HepG2 (cell line): ENCODE results near the gene BOD1. TPM values are rescaled to one million over a fixed set of nuclear protein-coding genes. Genes with fewer than 3 reads are reported as not detected.

Experiments used
- ATAC-seq: fragments of 200-7000 bp; cut with Tn5 transposase; 3 replicates; pipeline ENCODE4 v1.9.1; 2020; ENCODE audit warnings: mild to moderate bottlenecking, moderate library complexity
- BruUV-seq: library from RNA; stranded (reverse); fragments of 400-500 nt; replicated peaks from 2 replicates; lab custom pipeline; 2021; lab: Mats Ljungman, UMichigan
- CTCF ChIA-PET: fragments of 300-600 bp; formaldehyde crosslinking; extraction: SDS; loops from one replicate; lab custom pipeline; 2021; ENCODE audit warnings: low total read pairs, inconsistent platforms, low intra/inter-chr PET ratio; lab: Yijun Ruan, JAX
- POLR2A ChIA-PET: fragments of 350-600 bp; sonication (Branson Sonifier 250); formaldehyde crosslinking; loops from one replicate; lab custom pipeline; 2020; ENCODE audit warnings: antibody characterized with exemption, inconsistent platforms; lab: Yijun Ruan, JAX
- DNase-seq: peaks from one replicate; pipeline ENCODE4 v3.0.0-alpha.2; 2015; ENCODE audit warnings: low spot score
- FAIRE-seq: peaks from 3 replicates; lab custom pipeline; 2011; peaks lifted over from hg19 to GRCh38; lab: Jason Lieb, UNC
- H2AFZ ChIP-seq: one replicate; pipeline ENCODE4 v1.6.1; 2011; ENCODE audit warnings: low read length, inconsistent platforms
- H3K27ac ChIP-seq: fragments of 300-600 bp; 3 replicates; pipeline ENCODE4 v1.8.0; 2011; ENCODE audit warnings: mixed run types, mild to moderate bottlenecking, mixed read lengths, low read length, inconsistent platforms; ENCODE audit not compliant: insufficient read depth; ENCODE audit errors: extremely low read length
- H3K27me3 ChIP-seq, 2 experiments: fragments of 200-600 bp in 1 of 2; 2 replicates in 1 of 2; 3 replicates in 1 of 2; pipeline versions ENCODE4 v1.6.0 to v1.8.0; 2011; ENCODE audit warnings: low read length in 2 of 2, mild to moderate bottlenecking in 2 of 2, moderate library complexity in 2 of 2, inconsistent platforms in 1 of 2; ENCODE audit not compliant: insufficient read depth in 2 of 2, control insufficient read depth in 1 of 2
- H3K36me3 ChIP-seq, 2 experiments: fragments of 200-600 bp in 1 of 2; replicated peaks in 1 of 2; 2 replicates in 1 of 2; 3 replicates in 1 of 2; pipeline versions ENCODE4 v1.5.1 to v1.8.0; 2011; ENCODE audit warnings: low read length in 2 of 2, inconsistent platforms in 1 of 2; ENCODE audit not compliant: insufficient read depth in 2 of 2, control insufficient read depth in 1 of 2
- H3K4me1 ChIP-seq: 2 replicates; pipeline ENCODE4 v1.5.1; 2012; ENCODE audit warnings: low read length, inconsistent platforms; ENCODE audit not compliant: insufficient read depth
- H3K4me2 ChIP-seq: 2 replicates; pipeline ENCODE4 v1.6.0; 2011; ENCODE audit warnings: low read depth, low read length, inconsistent platforms
- H3K4me3 ChIP-seq, 3 experiments: fragments of 200-600 bp in 1 of 3; sonication (generic), shearing (Covaris generic) in 1 of 3; replicated peaks in 1 of 3; 2 replicates each; pipeline ENCODE4 v1.5.1; 2011 to 2016; ENCODE audit warnings: low read length in 3 of 3, inconsistent platforms in 2 of 3, low read depth in 2 of 3, mild to moderate bottlenecking in 2 of 3, control low read depth in 1 of 3, mixed read lengths in 1 of 3; ENCODE audit not compliant: insufficient read depth in 1 of 3
- H3K79me2 ChIP-seq: one replicate; pipeline ENCODE4 v1.6.1; 2011; ENCODE audit warnings: low read length, inconsistent platforms; ENCODE audit not compliant: insufficient read depth
- H3K9ac ChIP-seq: 2 replicates; pipeline ENCODE4 v1.6.0; 2011; ENCODE audit warnings: mild to moderate bottlenecking, low read depth, low read length, inconsistent platforms; ENCODE audit not compliant: insufficient read depth
- H3K9me3 ChIP-seq: 2 replicates; pipeline ENCODE4 v1.5.1; 2012; ENCODE audit warnings: mild to moderate bottlenecking, low read length
- H4K20me1 ChIP-seq: 2 replicates; pipeline ENCODE4 v1.6.0; 2011; ENCODE audit warnings: inconsistent platforms, mild to moderate bottlenecking, low read length, moderate library complexity; ENCODE audit not compliant: insufficient read depth
- CBX5 ChIP-seq: sonication (generic); formaldehyde crosslinking; IDR thresholded peaks from 2 replicates; pipeline ENCODE4 v1.4.0; 2020; ENCODE audit warnings: missing genetic modification reagents, borderline replicate concordance
- DR1 ChIP-seq: sonication (generic); formaldehyde crosslinking; IDR thresholded peaks from 2 replicates; pipeline ENCODE4 v1.8.0; 2021; ENCODE audit warnings: mild to moderate bottlenecking, missing genetic modification reagents, inconsistent platforms
- NFE2L1 ChIP-seq: sonication (generic); formaldehyde crosslinking; IDR thresholded peaks from 2 replicates; pipeline ENCODE4 v1.4.0; 2020; ENCODE audit warnings: missing genetic modification reagents, mild to moderate bottlenecking, borderline replicate concordance
- SETDB1 ChIP-seq: sonication (generic); formaldehyde crosslinking; IDR thresholded peaks from 2 replicates; pipeline ENCODE4 v1.5.1; 2020; ENCODE audit warnings: missing genetic modification reagents, mild to moderate bottlenecking, borderline replicate concordance
- TOPORS ChIP-seq: sonication (generic); formaldehyde crosslinking; IDR thresholded peaks from 2 replicates; pipeline ENCODE4 v1.8.0; 2023; ENCODE audit warnings: mild to moderate bottlenecking, missing genetic modification reagents
- ZNF713 ChIP-seq: sonication (generic); formaldehyde crosslinking; IDR thresholded peaks from 2 replicates; pipeline ENCODE4 v1.4.0; 2020; ENCODE audit warnings: mild to moderate bottlenecking, missing genetic modification reagents
- ZZZ3 ChIP-seq: sonication (generic); formaldehyde crosslinking; IDR thresholded peaks from 2 replicates; pipeline ENCODE4 v1.4.0; 2020; ENCODE audit warnings: missing genetic modification reagents, mild to moderate bottlenecking, borderline replicate concordance
- WGBS: methylation state at CpG from one replicate; pipeline ENCODE4 v1.1.6; 2017; ENCODE audit warnings: low lambda C conversion rate; 5-methylcytosine and 5-hydroxymethylcytosine counted together
- in situ Hi-C: cut with HindIII; loops from 2 replicates; pipeline ENCODE4 v1.10.0; 2017; ENCODE audit warnings: low pct_unique_long_range_greater_than_20kb; ENCODE audit not compliant: extremely low pct_ligation_motif_present
- intact Hi-C: fragments of 100-400 bp; cut with micrococcal nuclease; formaldehyde crosslinking; loops from one replicate; pipeline ENCODE4 v1.10.0; 2022; ENCODE audit not compliant: unreplicated experiment
- polyA plus RNA-seq, 8 experiments: library from polyadenylated mRNA; depleted of rRNA in 3 of 8; stranded (reverse) in 7 of 8; unstranded in 1 of 8; fragments of >200 nt; fragmentation: Illumina TruSeq in 4 of 8; extraction: Trizol in 4 of 8; gene quantifications; 2 replicates each; pipeline versions ENCODE4 v1.2.1 to v1.2.3, GENCODE V29; 2011 to 2016; ENCODE audit warnings: low read depth in 4 of 8, missing spikeins in 1 of 8, mixed read lengths in 1 of 8; ENCODE audit not compliant: insufficient read depth in 1 of 8
- total RNA-seq, 5 experiments: library from RNA; depleted of rRNA; stranded (reverse); fragments of >200 nt; fragmentation: Illumina TruSeq; extraction: Trizol; gene quantifications; 2 replicates each; pipeline ENCODE4 v1.2.3, GENCODE V29; 2016; ENCODE audit warnings: low read depth in 1 of 5
- TF ChIP-seq, protein P1 (sequence below): sonication (generic); formaldehyde crosslinking; IDR thresholded peaks from 2 replicates; pipeline ENCODE4 v1.4.0; 2020; ENCODE audit warnings: missing genetic modification reagents, mild to moderate bottlenecking, borderline replicate concordance
- TF ChIP-seq, protein P2 (sequence below): sonication (generic); formaldehyde crosslinking; IDR thresholded peaks from 2 replicates; pipeline ENCODE4 v1.5.0; 2020; ENCODE audit warnings: mild to moderate bottlenecking, missing genetic modification reagents, moderate library complexity
- TF ChIP-seq, protein P3 (sequence below): IDR thresholded peaks from 2 replicates; pipeline ENCODE4 v1.6.1; 2012; ENCODE audit warnings: low read depth, low read length, improper control_type of control experiment
- TF ChIP-seq, protein P4 (sequence below): sonication (generic); formaldehyde crosslinking; conservative IDR thresholded peaks from 2 replicates; pipeline ENCODE4 v1.4.0; 2020; ENCODE audit warnings: missing genetic modification reagents

The BOD1 gene
- total and polyA plus RNA-seq, 2 of the 13 experiments (the other 11 are each of a cell fraction or from before 2014, with no cell fraction given): 81.5 to 103 TPM

DNA sequence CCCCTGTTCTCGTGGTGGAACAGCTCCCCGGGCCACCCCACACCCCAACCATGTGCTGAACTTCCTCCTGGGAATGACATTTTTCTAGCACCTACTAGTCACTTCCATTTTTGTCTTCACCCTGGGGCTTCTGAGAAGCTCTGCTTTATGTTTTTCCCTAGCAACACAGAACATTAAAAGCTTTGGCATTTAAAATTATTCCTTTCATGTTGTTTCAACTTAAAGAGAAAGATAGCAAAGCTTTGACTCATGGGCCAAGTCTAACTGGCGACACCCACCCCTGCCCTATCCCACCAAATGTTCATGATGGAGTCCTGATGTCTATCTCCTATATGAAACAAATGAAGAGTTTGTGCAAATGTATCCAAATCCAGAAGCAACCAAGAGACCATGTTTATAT, 22.4 kb downstream of the BOD1 start:
- Histone ChIP-seq H3K4me2 (no peak overlapping the region), H3K79me2 (no peaks in the 10 kb centered on the region), H3K9me3 (peaks cover 32% of the 10 kb centered on the region), H3K4me1 (no peaks in the 10 kb centered on the region), H3K36me3 (no peaks in the 10 kb centered on the region), H3K9ac (no peak overlapping the region), H2AFZ (no peak overlapping the region), H3K27ac (no peak overlapping the region), H3K27me3 (no peaks in the 10 kb centered on the region), H4K20me1 (no peaks in the 10 kb centered on the region), H3K4me3 (no peak overlapping the region)
- BruUV-seq: no TSS peak
- FAIRE-seq (no peak), DNase-seq (no peak), ATAC-seq (no peak)
- intact Hi-C loops (no loop called here), in situ Hi-C loops (no loop called here)
- WGBS: 22% methylated on average over 3 of the region's 3 CpGs
- TF ChIP-seq, protein P1, sequence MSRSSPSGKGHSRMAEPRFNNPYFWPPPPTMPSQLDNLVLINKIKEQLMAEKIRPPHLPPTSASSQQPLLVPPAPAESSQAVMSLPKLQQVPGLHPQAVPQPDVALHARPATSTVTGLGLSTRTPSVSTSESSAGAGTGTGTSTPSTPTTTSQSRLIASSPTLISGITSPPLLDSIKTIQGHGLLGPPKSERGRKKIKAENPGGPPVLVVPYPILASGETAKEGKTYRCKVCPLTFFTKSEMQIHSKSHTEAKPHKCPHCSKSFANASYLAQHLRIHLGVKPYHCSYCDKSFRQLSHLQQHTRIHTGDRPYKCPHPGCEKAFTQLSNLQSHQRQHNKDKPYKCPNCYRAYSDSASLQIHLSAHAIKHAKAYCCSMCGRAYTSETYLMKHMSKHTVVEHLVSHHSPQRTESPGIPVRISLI (CRISPR knock-in tag): no peak
- CTCF ChIA-PET: no interaction called here
- POLR2A ChIA-PET: no interaction called here

DNA sequence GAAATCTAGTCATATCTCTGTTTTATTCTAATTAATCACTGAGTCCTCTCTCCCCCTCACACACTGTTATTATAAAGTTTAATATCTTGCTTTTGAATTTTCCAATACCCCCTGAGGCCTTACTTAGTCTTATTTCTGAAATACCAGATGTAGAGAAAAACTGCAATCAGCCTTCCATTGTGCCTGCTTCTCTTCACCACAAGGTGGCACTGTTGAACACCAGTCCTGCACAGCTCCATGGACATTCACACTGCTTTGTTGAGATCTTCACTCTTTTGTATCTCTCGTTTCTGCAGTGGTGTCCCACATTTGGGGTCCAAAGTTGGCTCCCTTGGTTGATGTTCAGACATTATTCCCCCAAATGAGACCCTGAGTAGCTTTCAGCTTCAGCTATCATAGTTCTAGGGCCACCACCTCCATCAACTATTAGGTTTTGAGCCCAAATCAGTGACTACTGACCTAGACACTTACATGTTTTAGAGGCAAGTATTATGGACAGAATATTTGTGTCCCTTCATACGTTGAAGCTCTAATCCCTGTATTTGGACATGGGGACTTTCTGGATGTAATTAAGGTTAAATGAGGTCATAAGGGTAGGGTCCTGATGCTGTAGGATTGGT, 24.3 kb downstream of the BOD1 start:
- Histone ChIP-seq H3K4me3 (no peak overlapping the region), H4K20me1 (no peaks in the 10 kb centered on the region), H3K9me3 (peaks cover 43% of the 10 kb centered on the region), H3K27ac (no peak overlapping the region), H3K36me3 (no peaks in the 10 kb centered on the region), H2AFZ (no peak overlapping the region), H3K79me2 (no peaks in the 10 kb centered on the region), H3K4me2 (no peak overlapping the region), H3K9ac (no peak overlapping the region), H3K4me1 (no peaks in the 10 kb centered on the region), H3K27me3 (no peaks in the 10 kb centered on the region)
- ChIA-PET POLR2A (no interaction called here), CTCF (interaction anchor here (1.4 kb wide), 1 partner anchor 392 kb away, joined by 4 read pairs; no protein-coding TSS in a partner anchor)
- 20% methylated on average over 2 of the region's 2 CpGs for WGBS
- no peak for ATAC-seq
- no peak for FAIRE-seq
- intact Hi-C loops (no loop called here), in situ Hi-C loops (no loop called here)
- no TSS peak for BruUV-seq
- DNase-seq: no peak
- TF ChIP-seq ZZZ3: no peak
- TF ChIP-seq NFE2L1: no peak
- TF ChIP-seq TOPORS (CRISPR knock-in tag): peak; percentile 91
- TF ChIP-seq, protein P2, sequence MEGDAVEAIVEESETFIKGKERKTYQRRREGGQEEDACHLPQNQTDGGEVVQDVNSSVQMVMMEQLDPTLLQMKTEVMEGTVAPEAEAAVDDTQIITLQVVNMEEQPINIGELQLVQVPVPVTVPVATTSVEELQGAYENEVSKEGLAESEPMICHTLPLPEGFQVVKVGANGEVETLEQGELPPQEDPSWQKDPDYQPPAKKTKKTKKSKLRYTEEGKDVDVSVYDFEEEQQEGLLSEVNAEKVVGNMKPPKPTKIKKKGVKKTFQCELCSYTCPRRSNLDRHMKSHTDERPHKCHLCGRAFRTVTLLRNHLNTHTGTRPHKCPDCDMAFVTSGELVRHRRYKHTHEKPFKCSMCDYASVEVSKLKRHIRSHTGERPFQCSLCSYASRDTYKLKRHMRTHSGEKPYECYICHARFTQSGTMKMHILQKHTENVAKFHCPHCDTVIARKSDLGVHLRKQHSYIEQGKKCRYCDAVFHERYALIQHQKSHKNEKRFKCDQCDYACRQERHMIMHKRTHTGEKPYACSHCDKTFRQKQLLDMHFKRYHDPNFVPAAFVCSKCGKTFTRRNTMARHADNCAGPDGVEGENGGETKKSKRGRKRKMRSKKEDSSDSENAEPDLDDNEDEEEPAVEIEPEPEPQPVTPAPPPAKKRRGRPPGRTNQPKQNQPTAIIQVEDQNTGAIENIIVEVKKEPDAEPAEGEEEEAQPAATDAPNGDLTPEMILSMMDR: peak; percentile 55
- no peak for TF ChIP-seq ZNF713 (CRISPR knock-in tag)
- TF ChIP-seq, protein P3, sequence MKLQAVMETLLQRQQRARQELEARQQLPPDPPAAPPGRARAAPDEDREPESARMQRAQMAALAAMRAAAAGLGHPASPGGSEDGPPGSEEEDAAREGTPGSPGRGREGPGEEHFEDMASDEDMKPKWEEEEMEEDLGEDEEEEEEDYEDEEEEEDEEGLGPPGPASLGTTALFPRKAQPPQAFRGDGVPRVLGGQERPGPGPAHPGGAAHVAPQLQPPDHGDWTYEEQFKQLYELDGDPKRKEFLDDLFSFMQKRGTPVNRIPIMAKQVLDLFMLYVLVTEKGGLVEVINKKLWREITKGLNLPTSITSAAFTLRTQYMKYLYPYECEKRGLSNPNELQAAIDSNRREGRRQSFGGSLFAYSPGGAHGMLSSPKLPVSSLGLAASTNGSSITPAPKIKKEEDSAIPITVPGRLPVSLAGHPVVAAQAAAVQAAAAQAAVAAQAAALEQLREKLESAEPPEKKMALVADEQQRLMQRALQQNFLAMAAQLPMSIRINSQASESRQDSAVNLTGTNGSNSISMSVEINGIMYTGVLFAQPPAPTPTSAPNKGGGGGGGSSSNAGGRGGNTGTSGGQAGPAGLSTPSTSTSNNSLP: no peak
- no peak for TF ChIP-seq DR1 (CRISPR knock-in tag)
- peak; percentile 98 for TF ChIP-seq SETDB1 (CRISPR knock-in tag)
- TF ChIP-seq, protein P4, sequence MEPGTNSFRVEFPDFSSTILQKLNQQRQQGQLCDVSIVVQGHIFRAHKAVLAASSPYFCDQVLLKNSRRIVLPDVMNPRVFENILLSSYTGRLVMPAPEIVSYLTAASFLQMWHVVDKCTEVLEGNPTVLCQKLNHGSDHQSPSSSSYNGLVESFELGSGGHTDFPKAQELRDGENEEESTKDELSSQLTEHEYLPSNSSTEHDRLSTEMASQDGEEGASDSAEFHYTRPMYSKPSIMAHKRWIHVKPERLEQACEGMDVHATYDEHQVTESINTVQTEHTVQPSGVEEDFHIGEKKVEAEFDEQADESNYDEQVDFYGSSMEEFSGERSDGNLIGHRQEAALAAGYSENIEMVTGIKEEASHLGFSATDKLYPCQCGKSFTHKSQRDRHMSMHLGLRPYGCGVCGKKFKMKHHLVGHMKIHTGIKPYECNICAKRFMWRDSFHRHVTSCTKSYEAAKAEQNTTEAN: no peak
- TF ChIP-seq CBX5 (CRISPR knock-in tag): 0 out of 2 replicates have a peak, but pooled peaks have one; percentile 53
